ENCODE data around the gene ZNF687.

- TF ChIP-seq CTCF (optimal IDR thresholded peaks at IDR 0.05 in 1 of 3, IDR thresholded peaks at IDR 0.05 in 1 of 3, conservative IDR thresholded peaks at IDR 0.05 in 1 of 3; ENCODE audit: extremely low read depth in 1 of 3, insufficient read depth in 2 of 3, low read length in 3 of 3) (no peak), EZH2 (IDR thresholded peaks at IDR 0.05; ENCODE audit: low read length) (no peak)
These were observed 33.6 kb downstream of the ZNF687 start for GRCh38 chr1:151315565-151316235.
